Adipose tissue (tissue), 3 donors: Measurements from ENCODE around the gene HLA-DRB5. TPM values are rescaled to one million over a fixed set of nuclear protein-coding genes. Genes with fewer than 3 reads are reported as not detected.

Experiments used
- polyA plus RNA-seq, 3 donors: library from polyadenylated mRNA; stranded (reverse); fragments of 200-250 nt; gene quantifications; one replicate each; pipeline ENCODE4 v1.2.3, GENCODE V29; 2013
- donor health status: healthy with polysubstance abuse.
- donor health status: Bipolar disorder and iron deficiency.
- donor health status: healthy.

Gene HLA-DRB5
- polyA plus RNA-seq, 3 donors = 0.67 to 1.4 (median 1.0) TPM

Other genes starting within 250 kb of the HLA-DRB5 start
- gene TSBP1, start 158.4 kb downstream of the HLA-DRB5 start, polyA plus RNA-seq = not detected
- gene BTNL2, start 123.1 kb downstream of the HLA-DRB5 start, polyA plus RNA-seq = not detected
- gene HLA-DRA, start 90.4 kb downstream of the HLA-DRB5 start, polyA plus RNA-seq = 100 to 1,000 TPM in 1 of 3 donors, 10 to 100 TPM in 2; 53.2 to 220 (median 67.1) TPM
- 10 to 100 TPM; 26.0 to 93.5 (median 30.5) TPM for gene HLA-DRB1, start 59.6 kb upstream of the HLA-DRB5 start, polyA plus RNA-seq
- gene HLA-DQA1, start 107.1 kb upstream of the HLA-DRB5 start, polyA plus RNA-seq = 10 to 100 TPM in 1 of 3 donors, 1 to 10 TPM in 2; 6.2 to 47.9 (median 8.1) TPM
- 10 to 100 TPM in 2 of 3 donors, 1 to 10 TPM in 1; 8.7 to 73.5 (median 43.3) TPM for gene HLA-DQB1, start 136.4 kb upstream of the HLA-DRB5 start, polyA plus RNA-seq
- not detected for gene HLA-DQA2, start 211.1 kb upstream of the HLA-DRB5 start, polyA plus RNA-seq
- gene HLA-DQB2, start 233.2 kb upstream of the HLA-DRB5 start, polyA plus RNA-seq = not detected